Peyer's patch (tissue), 4 donors: Measurements from ENCODE around the gene ZNF578. TPM values are rescaled to one million over a fixed set of nuclear protein-coding genes. Genes with fewer than 3 reads are reported as not detected.
"Not testable (repeated sequence)": the region's sequence is repeated elsewhere in the genome, so short reads cannot be mapped to it uniquely, and the experiment has no call there.

Experiments used
- DNase-seq, 3 donors: peaks; one replicate each; pipeline ENCODE4 v3.0.0-alpha.2; 2017 to 2019
- H3K27ac ChIP-seq, 4 donors: fragments of 200-600 bp; sonication (generic); one replicate each; pipeline ENCODE4 v1.5.1; 2016 to 2019
- H3K27me3 ChIP-seq, 2 donors: fragments of 200-600 bp; sonication (generic); one replicate each; pipeline ENCODE4 v1.5.1; 2019
- H3K36me3 ChIP-seq, 3 donors: fragments of 200-600 bp; sonication (generic); one replicate each; pipeline ENCODE4 v1.5.1; 2016 to 2019
- H3K4me1 ChIP-seq, 4 donors: fragments of 200-600 bp; sonication (generic); one replicate each; pipeline ENCODE4 v1.5.1; 2016 to 2019
- H3K4me3 ChIP-seq, 4 donors: fragments of 200-600 bp; sonication (generic); 1 replicate in 3 of 4; 2 replicates in 1 of 4; pipeline ENCODE4 v1.5.1; 2016 to 2019; ENCODE audit warnings: mild to moderate bottlenecking in 1 of 4
- H3K9me3 ChIP-seq, 4 donors: fragments of 200-600 bp; sonication (generic); one replicate each; pipeline ENCODE4 v1.5.1; 2016 to 2019; ENCODE audit warnings: mild to moderate bottlenecking in 1 of 4
- CTCF ChIP-seq, 6 experiments: fragments of 450-650 bp in 4 of 6; fragments of 200-600 bp in 2 of 6; sonication (generic) in 1 of 6; IDR thresholded peaks; one replicate each; pipeline ENCODE4 v1.5.1; 2017 to 2019; ENCODE audit warnings: antibody characterized with exemption in 6 of 6, mild to moderate bottlenecking in 3 of 6, moderate library complexity in 1 of 6
- POLR2A ChIP-seq, 2 donors: fragments of 450-650 bp; IDR thresholded peaks; one replicate each; pipeline ENCODE4 v1.5.1; 2017; ENCODE audit warnings: antibody characterized with exemption in 2 of 2, mild to moderate bottlenecking in 2 of 2, moderate library complexity in 2 of 2
- total RNA-seq, 4 donors: library from RNA; depleted of rRNA; stranded (reverse); fragments of >200 nt; gene quantifications; one replicate each; pipeline ENCODE4 v1.1.0, GENCODE V29; 2016

Gene ZNF578
- total RNA-seq, 4 donors from 2014 or later = 0.40 to 0.53 TPM; not detected in 2

GRCh38 chr19:52535771-52536447 is 82.6 kb downstream of the ZNF578 start:
- peak overlapping the region; percentile 51 to 61 (median 56) for H3K4me3 ChIP-seq
- H3K9me3 ChIP-seq = peaks cover 0 to 26% (median 0%) of the 10 kb centered on the region in 4 donors

GRCh38 chr19:52536448-52536800 is 83.1 kb downstream of the ZNF578 start:
- Histone ChIP-seq H3K9me3 (peaks cover 0 to 26% (median 0%) of the 10 kb centered on the region in 4 donors), H3K27ac (peak overlapping the region; percentile 65 to 82 (median 74)), H3K36me3 (peaks cover 0 to 39% (median 0%) of the 10 kb centered on the region in 3 donors), H3K4me1 (no peaks in the 10 kb centered on the region), H3K4me3 (peak overlapping the region; percentile 51 to 61 (median 56)), H3K27me3 (no peaks in the 10 kb centered on the region)
- peak in 2 of 3 donors; percentile 38 to 52 for DNase-seq
- TF ChIP-seq POLR2A (IDR thresholded peaks at IDR 0.05) (no peak), CTCF (IDR thresholded peaks at IDR 0.05) (no peak)

More at GRCh38 chr19:52535771-52536447, 82.6 kb downstream of the ZNF578 start:
- Histone ChIP-seq H3K27me3 (no peaks in the 10 kb centered on the region), H3K27ac (peak overlapping the region; percentile 65 to 82 (median 74)), H3K4me1 (no peaks in the 10 kb centered on the region), H3K36me3 (peaks cover 0 to 38% (median 0%) of the 10 kb centered on the region in 3 donors)
- DNase-seq = peak; percentile 76 to 95 (median 94)
- TF ChIP-seq POLR2A (IDR thresholded peaks at IDR 0.05) = no peak
- TF ChIP-seq CTCF (IDR thresholded peaks at IDR 0.05) = peak in 1 of 6 experiments; percentile 38

GRCh38 chr19:52538815-52539214 is 85.5 kb downstream of the ZNF578 start:
- not testable (repeated sequence) for H3K4me3 ChIP-seq, H3K4me1 ChIP-seq, DNase-seq, H3K27ac ChIP-seq, H3K27me3 ChIP-seq
- Histone ChIP-seq H3K9me3 (peaks cover 0 to 18% (median 0%) of the 10 kb centered on the region in 4 donors), H3K36me3 (peaks cover 0 to 49% (median 0%) of the 10 kb centered on the region in 3 donors)

GRCh38 chr19:52541176-52541575 is 87.8 kb downstream of the ZNF578 start:
- not testable (repeated sequence) for H3K4me3 ChIP-seq, H3K9me3 ChIP-seq

GRCh38 chr19:52541608-52542007 is 88.3 kb downstream of the ZNF578 start:
- H3K4me1 ChIP-seq = no peaks in the 10 kb centered on the region
- H3K4me3 ChIP-seq = no peak overlapping the region
- DNase-seq = no peak
- no peak overlapping the region for H3K27ac ChIP-seq
- H3K27me3 ChIP-seq = no peaks in the 10 kb centered on the region
- H3K9me3 ChIP-seq = peaks cover 0 to 7% (median 0%) of the 10 kb centered on the region in 4 donors
- H3K36me3 ChIP-seq = peaks cover 0 to 66% (median 0%) of the 10 kb centered on the region in 3 donors
- TF ChIP-seq POLR2A (IDR thresholded peaks at IDR 0.05) = no peak
- TF ChIP-seq CTCF (IDR thresholded peaks at IDR 0.05) = no peak

More at GRCh38 chr19:52541176-52541575, 87.8 kb downstream of the ZNF578 start:
- H3K27ac ChIP-seq, DNase-seq, H3K4me1 ChIP-seq, H3K27me3 ChIP-seq: not testable (repeated sequence)
- H3K36me3 ChIP-seq = peaks cover 0 to 62% (median 0%) of the 10 kb centered on the region in 3 donors

- H3K4me3 ChIP-seq, DNase-seq, H3K27me3 ChIP-seq, H3K27ac ChIP-seq, H3K4me1 ChIP-seq: not testable (repeated sequence)
- Histone ChIP-seq H3K36me3 (peaks cover 0 to 76% (median 0%) of the 10 kb centered on the region in 3 donors), H3K9me3 (peaks cover 0 to 12% (median 0%) of the 10 kb centered on the region in 4 donors)
Observed at GRCh38 chr19:52542541-52542940, 89.2 kb downstream of the ZNF578 start.

- Histone ChIP-seq H3K9me3 (peaks cover 0 to 16% (median 0%) of the 10 kb centered on the region in 4 donors), H3K27ac (no peak overlapping the region), H3K4me3 (no peak overlapping the region), H3K4me1 (no peaks in the 10 kb centered on the region), H3K27me3 (no peaks in the 10 kb centered on the region), H3K36me3 (peaks cover 0 to 82% (median 0%) of the 10 kb centered on the region in 3 donors)
- peak in 1 of 3 donors; percentile 48 for DNase-seq
- no peak for TF ChIP-seq POLR2A (IDR thresholded peaks at IDR 0.05)
- no peak for TF ChIP-seq CTCF (IDR thresholded peaks at IDR 0.05)
Observed at GRCh38 chr19:52542984-52543664, 89.8 kb downstream of the ZNF578 start.
